ENCODE data around the gene ELOVL1. TPM values are rescaled to one million over a fixed set of nuclear protein-coding genes. Genes with fewer than 3 reads are reported as not detected.
A peak's percentile ranks its signal among the peaks of the same experiment; 100 is the strongest.
"Not testable (repeated sequence)": the region's sequence is repeated elsewhere in the genome, so short reads cannot be mapped to it uniquely, and the experiment has no call there.

The ELOVL1 gene
- total RNA-seq, 1 experiment from 2014 or later, result 176 TPM

GRCh38 chr1:43382027-43382779 is 14.4 kb upstream of the ELOVL1 start:
- DNase-seq (ENCODE audit: low spot score), result no peak

DNA sequence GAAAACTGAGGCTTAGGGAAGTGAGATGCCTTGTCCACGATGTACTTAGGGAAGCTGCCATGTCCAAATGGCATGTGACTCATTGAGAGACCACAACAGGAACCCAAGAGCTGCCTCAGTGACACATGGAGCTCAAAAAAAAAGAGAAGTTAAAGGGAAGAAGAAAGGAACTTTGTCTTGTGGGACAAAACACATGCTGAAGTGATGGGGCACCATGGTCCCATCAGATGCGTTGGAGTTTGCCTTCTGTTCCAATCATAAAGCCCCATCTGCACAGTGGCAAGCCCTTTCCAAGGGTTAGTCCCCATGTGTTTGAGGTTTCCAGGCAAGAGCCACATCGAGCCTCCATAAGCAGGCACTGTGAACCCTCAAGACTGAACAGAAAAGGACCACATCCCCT is 13.8 kb upstream of the ELOVL1 start:
- DNase-seq (ENCODE audit: low spot score), result no peak

GRCh38 chr1:43379476-43379875 is 11.7 kb upstream of the ELOVL1 start:
- DNase-seq (ENCODE audit: low spot score), result no peak

- no peak for DNase-seq (ENCODE audit: low spot score)
These were observed 10.0 kb upstream of the ELOVL1 start for GRCh38 chr1:43377831-43378230.

DNA sequence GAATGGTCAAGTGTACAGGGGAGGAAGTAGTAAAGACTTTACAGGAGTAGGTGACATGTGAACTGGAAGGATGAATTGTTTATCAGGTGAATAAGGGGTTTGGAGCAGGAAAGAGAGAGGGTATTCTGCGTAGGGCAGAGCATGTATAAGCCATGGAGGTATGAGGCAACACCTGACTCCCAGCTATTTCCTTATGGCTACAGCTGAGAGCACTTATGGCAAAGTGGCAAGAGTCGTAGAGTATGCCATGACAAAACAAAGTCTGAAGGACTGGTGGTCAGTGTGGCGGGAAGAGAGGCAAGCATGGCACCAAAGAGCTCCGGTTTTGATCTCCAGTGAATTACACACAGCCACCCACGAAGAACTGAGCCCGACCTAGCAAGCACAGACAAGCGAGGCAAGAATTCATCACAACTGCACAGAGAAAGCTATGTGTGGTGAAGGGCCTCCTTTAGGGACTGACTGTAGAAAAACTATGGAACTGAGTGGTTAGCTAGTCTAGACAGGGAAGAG is 9.0 kb upstream of the ELOVL1 start:
- DNase-seq (ENCODE audit: low spot score), result no peak

- peak; percentile 86 for DNase-seq (ENCODE audit: low spot score)
These were observed 5.5 kb upstream of the ELOVL1 start for GRCh38 chr1:43373066-43373940.

GRCh38 chr1:43372172-43372571 is 4.4 kb upstream of the ELOVL1 start:
- no peak for DNase-seq (ENCODE audit: low spot score)

DNA sequence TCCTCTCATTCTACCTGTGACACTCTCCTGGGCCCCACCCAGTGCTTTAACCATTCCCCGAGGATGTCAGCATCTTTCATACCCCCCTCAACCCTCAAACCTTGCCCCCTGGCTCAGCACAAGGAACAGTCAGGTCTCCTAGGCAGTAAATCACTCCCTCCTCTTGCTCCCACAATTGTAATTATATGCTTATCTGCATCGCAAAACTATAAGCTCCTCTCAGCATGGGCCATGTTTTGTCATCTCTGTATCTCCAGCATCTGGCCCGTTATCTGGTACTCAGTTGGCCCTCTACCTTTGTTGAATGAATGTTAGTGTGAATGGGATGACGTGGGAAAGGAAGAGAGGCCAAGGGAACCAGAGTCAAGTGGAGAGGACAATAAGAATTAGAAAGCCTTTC is 2.8 kb upstream of the ELOVL1 start:
- no peak for DNase-seq (ENCODE audit: low spot score)

GRCh38 chr1:43369779-43370178 is 2.0 kb upstream of the ELOVL1 start:
- not testable (repeated sequence) for DNase-seq (ENCODE audit: low spot score)

- DNase-seq (ENCODE audit: low spot score), result no peak
These were observed 822 bp upstream of the ELOVL1 start for GRCh38 chr1:43368646-43369020.

GRCh38 chr1:43367026-43367903 is 546 bp downstream of the ELOVL1 start:
- DNase-seq (ENCODE audit: low spot score), result no peak

DNA sequence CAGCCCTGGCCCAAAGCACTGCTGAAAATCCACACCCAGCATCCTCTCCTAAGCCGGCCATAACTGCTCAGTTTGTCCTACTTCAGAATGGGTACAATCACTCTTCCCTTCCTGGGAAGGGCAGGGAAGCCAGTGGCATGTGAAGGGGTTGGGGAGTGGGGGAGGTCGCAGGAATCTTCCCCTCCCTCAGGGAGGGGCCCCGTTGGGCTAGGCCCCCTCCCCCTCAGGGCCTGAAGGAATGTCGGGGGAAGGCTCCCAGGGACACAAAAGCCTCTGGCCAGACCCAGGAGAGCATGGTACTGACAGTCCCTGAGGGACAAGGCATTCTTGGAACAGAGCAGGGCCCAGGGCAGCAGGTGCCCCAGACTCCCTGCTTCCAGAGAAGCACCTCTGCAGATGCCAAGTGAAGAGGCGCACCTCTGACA is 1.2 kb downstream of the ELOVL1 start:
- peak; percentile 59 for DNase-seq (ENCODE audit: low spot score)

GRCh38 chr1:43366179-43366578 is 1.6 kb downstream of the ELOVL1 start:
- peak; percentile 87 for DNase-seq (ENCODE audit: low spot score)

- no peak for DNase-seq (ENCODE audit: low spot score)
These were observed 2.1 kb downstream of the ELOVL1 start for GRCh38 chr1:43365678-43366077.

DNA sequence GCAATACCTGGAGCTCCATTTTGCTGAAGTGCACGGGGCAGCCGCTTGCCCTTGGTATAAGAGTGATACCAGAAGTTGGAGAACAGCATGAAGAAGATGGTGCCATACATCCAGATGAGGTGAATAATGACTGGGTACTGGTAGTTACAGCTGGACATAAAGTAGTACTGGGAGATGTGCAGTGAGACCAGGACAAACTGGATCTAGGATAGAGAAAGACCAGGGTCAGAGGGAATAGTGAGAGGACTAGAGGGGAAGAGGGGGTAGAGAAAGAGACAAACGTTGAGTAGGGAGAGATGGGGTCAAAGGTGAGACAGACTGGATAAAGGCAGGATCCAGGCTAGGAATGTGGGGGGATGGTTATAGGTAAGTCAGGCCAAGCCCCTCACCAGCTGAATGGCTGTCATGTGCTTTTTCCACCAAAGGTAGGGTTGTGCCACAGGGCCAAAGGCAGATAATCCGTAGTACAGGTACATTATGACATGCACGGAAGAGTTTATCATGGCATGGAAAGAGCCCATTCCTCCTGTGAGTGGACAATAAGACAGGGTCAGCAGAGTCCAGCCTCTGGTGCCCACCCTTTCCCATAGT is 3.8 kb downstream of the ELOVL1 start:
- DNase-seq (ENCODE audit: low spot score), result no peak

DNA sequence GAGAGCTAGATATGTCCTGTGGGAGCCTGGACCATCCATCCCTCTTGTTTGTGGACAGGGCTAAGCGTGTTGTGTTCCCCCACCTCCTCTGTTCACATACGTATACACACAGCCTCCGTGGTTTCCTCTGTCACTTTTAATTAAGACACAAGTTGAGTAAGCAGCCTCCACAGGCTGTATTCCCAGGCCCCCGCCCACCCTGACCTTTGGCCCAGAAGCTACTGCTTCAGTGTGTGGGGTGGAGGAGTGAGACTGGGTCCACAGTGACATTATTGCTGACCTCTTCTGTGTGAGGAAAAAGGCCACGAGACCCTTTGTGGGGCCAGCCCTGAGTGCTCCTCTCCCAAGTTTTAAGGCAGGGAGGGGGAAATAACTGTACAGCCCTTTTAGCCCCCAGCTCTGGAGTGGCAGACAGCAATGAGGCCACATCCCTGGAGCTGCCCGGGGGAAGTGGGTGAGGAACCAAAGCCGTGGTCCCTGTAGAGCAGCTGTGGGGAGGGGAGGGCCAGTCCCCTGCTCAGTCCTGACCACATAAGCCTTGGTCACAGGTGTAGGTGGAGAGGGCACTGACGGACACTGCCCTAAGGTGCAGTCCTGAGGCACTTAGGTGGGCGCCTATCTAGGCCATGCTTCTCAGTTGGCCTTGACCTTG is 4.4 kb downstream of the ELOVL1 start:
- DNase-seq (ENCODE audit: low spot score), result no peak

DNA sequence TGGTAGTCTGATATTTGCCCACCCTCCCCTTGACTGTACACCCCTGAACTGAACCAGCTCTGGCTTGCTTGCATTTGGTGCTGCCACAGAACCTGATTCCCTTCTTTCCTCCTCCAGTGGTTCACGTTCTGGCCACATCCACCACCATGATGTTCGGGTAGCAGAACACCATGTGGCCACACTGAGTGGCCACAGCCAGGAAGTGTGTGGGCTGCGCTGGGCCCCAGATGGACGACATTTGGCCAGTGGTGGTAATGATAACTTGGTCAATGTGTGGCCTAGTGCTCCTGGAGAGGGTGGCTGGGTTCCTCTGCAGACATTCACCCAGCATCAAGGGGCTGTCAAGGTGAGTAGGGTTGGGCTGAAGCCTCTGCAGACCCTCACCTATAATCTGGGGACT is 7.2 kb downstream of the ELOVL1 start:
- DNase-seq (ENCODE audit: low spot score), result no peak

- DNase-seq (ENCODE audit: low spot score), result no peak
These were observed 8.1 kb downstream of the ELOVL1 start for GRCh38 chr1:43359696-43360095.

GRCh38 chr1:43358746-43359693 is 8.8 kb downstream of the ELOVL1 start, which contains the start of gene CDC20:
TSS of gene CDC20 (plus strand) at chr1:43358981. CDS start at chr1:43359216, 235 bp downstream.
- peak; percentile 99 for DNase-seq (ENCODE audit: low spot score)

Measured in HT-29 (cell line).